HG02759 (cell line): ENCODE results near the gene OPA1.

Source experiments
- ATAC-seq: cut with Tn5 transposase; IDR thresholded peaks from one replicate; pipeline ENCODE4 v1.9.1; 2021; ENCODE audit warnings: mild to moderate bottlenecking, moderate library complexity; ENCODE audit not compliant: unreplicated experiment

Gene OPA1

GRCh38 chr3:193592841-193593667 lies at the start of gene OPA1:
Gene OPA1, plus strand, starts transcription at chr3:193593208. Its CDS starts 170 bp downstream, at chr3:193593378.
- ATAC-seq = peak; percentile 98

GRCh38 chr3:193544289-193544688 lies 48.7 kb upstream of the OPA1 start:
- ATAC-seq = no peak

GRCh38 chr3:193545304-193545703 lies 47.7 kb upstream of the OPA1 start:
- no peak for ATAC-seq

GRCh38 chr3:193546129-193546528 lies 46.9 kb upstream of the OPA1 start:
- no peak for ATAC-seq

- ATAC-seq = no peak
These were observed 44.6 kb upstream of the OPA1 start for GRCh38 chr3:193548406-193548805.

- ATAC-seq = no peak
These were observed 40.1 kb upstream of the OPA1 start for GRCh38 chr3:193552923-193553322.

- ATAC-seq = no peak
These were observed 39.4 kb upstream of the OPA1 start for GRCh38 chr3:193553586-193553985.

GRCh38 chr3:193554811-193555210 lies 38.2 kb upstream of the OPA1 start, which contains the start of gene ATP13A4:
Gene ATP13A4, minus strand, starts transcription at chr3:193554895. Its CDS starts 96 bp downstream, at chr3:193554799.
- no peak for ATAC-seq

- ATAC-seq = no peak
These were observed 36.2 kb upstream of the OPA1 start for GRCh38 chr3:193556841-193557240.

GRCh38 chr3:193559100-193559499 lies 33.9 kb upstream of the OPA1 start:
- ATAC-seq = no peak

GRCh38 chr3:193560091-193560490 lies 32.9 kb upstream of the OPA1 start:
- no peak for ATAC-seq

- ATAC-seq = no peak
These were observed 32.1 kb upstream of the OPA1 start for GRCh38 chr3:193560870-193561269.

- no peak for ATAC-seq
These were observed 29.6 kb upstream of the OPA1 start for GRCh38 chr3:193563426-193563825.

- ATAC-seq = no peak
These were observed 29.0 kb upstream of the OPA1 start for GRCh38 chr3:193564012-193564411.

- no peak for ATAC-seq
These were observed 23.9 kb upstream of the OPA1 start for GRCh38 chr3:193569119-193569518.

GRCh38 chr3:193572426-193572908 lies 20.5 kb upstream of the OPA1 start:
- ATAC-seq = peak; percentile 86

GRCh38 chr3:193573403-193574191 lies 19.4 kb upstream of the OPA1 start:
- ATAC-seq = no peak

- ATAC-seq = no peak
These were observed 18.4 kb upstream of the OPA1 start for GRCh38 chr3:193574488-193575070.

- ATAC-seq = no peak
These were observed 7.5 kb upstream of the OPA1 start for GRCh38 chr3:193585530-193585929.

- ATAC-seq = no peak
These were observed 6.5 kb upstream of the OPA1 start for GRCh38 chr3:193586526-193586925.

- ATAC-seq = no peak
These were observed 3.9 kb upstream of the OPA1 start for GRCh38 chr3:193589129-193589528.
